ENCODE results near the gene SFXN1.

DNA sequence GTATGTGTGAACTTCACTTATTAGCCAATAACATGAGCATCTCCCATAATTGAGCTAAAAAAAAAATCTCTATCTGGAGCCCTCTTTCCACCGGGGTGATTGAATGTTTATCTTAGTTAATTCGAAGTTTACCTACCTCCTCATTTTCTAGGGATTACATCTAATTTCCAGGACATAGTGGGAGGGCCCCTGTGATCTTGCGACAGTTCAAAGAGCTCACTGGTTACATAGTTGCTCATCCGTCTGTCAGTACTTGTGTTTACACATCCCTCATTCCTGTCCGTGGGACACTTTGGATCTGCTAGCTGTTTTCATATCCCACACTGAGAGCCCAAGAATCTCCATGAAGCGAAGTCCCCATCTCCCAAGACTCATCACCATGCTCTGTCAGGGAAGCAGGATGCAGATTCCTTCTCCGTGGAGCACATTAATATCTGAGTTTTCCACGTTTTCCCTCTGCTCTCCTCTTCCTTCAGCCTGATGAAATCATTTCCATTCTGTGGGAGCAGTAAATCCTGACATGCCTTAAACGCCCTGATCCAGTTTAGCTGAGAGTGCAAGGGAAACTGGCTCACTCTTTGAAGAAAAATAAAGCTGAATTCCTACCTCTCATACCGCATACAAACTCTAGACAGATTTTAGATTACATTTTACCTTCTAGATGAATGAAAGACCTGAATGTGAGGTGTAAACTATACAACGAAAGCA is 10.2 kb upstream of the SFXN1 start:
- TF ChIP-seq CTCF (IDR thresholded peaks at IDR 0.05) (no peak), EP300 (IDR thresholded peaks at IDR 0.05) (no peak), POLR2A (IDR thresholded peaks at IDR 0.05) (no peak), POLR2AphosphoS5 (IDR thresholded peaks at IDR 0.05) (no peak)
